Lower leg skin (tissue), 3 donors: Measurements from ENCODE around the gene KLRB1.

Experiments used
- CTCF ChIP-seq, 3 donors: fragments of 450-650 bp; IDR thresholded peaks; one replicate each; pipeline ENCODE4 v1.5.1; 2016; ENCODE audit warnings: antibody characterized with exemption in 3 of 3, mild to moderate bottlenecking in 3 of 3, moderate library complexity in 2 of 3
- POLR2A ChIP-seq, 2 donors: fragments of 450-650 bp; IDR thresholded peaks; one replicate each; pipeline ENCODE4 v1.6.1; 2016 to 2017; ENCODE audit warnings: antibody characterized with exemption in 2 of 2, mild to moderate bottlenecking in 1 of 2, moderate library complexity in 1 of 2

- TF ChIP-seq CTCF (IDR thresholded peaks at IDR 0.05) (no peak), POLR2A (IDR thresholded peaks at IDR 0.05) (no peak)
Measured at GRCh38 chr12:9651265-9651729, 43.6 kb upstream of the KLRB1 start.
